Trophoblast cell (in vitro differentiated cells and primary cell): ENCODE results near the gene CCDC6.

Source experiments
- DNase-seq, 2 donors: peaks; one replicate each; pipeline ENCODE4 v3.0.0-alpha.2; 2016
- H2AFZ ChIP-seq: 2 replicates; pipeline ENCODE4 v1.6.1; 2013; ENCODE audit warnings: low read length, moderate library complexity, mild to moderate bottlenecking; ENCODE audit not compliant: insufficient read depth, poor library complexity
- H2AK5ac ChIP-seq: 2 replicates; pipeline ENCODE4 v1.6.1; 2013; ENCODE audit warnings: mild to moderate bottlenecking, low read length
- H2BK120ac ChIP-seq: 2 replicates; pipeline ENCODE4 v1.6.1; 2013; ENCODE audit warnings: low read length, mild to moderate bottlenecking, moderate library complexity; ENCODE audit not compliant: insufficient read depth, poor library complexity
- H2BK12ac ChIP-seq: 2 replicates; pipeline ENCODE4 v1.6.1; 2013; ENCODE audit warnings: mild to moderate bottlenecking, low read length, moderate library complexity
- H2BK5ac ChIP-seq: 2 replicates; pipeline ENCODE4 v1.6.1; 2013; ENCODE audit warnings: low read length, low read depth, moderate library complexity, mild to moderate bottlenecking; ENCODE audit not compliant: poor library complexity
- H3K14ac ChIP-seq: 2 replicates; pipeline ENCODE4 v1.6.1; 2013; ENCODE audit warnings: mild to moderate bottlenecking, low read length
- H3K18ac ChIP-seq: 2 replicates; pipeline ENCODE4 v1.6.1; 2013; ENCODE audit warnings: mild to moderate bottlenecking, low read length
- H3K23ac ChIP-seq: 2 replicates; pipeline ENCODE4 v1.6.1; 2013; ENCODE audit warnings: low read length
- H3K27ac ChIP-seq: 2 replicates; pipeline ENCODE4 v1.5.1; 2013; ENCODE audit warnings: low read depth, mild to moderate bottlenecking, inconsistent platforms, low read length, moderate library complexity
- H3K27me3 ChIP-seq: 2 replicates; pipeline ENCODE4 v1.6.1; 2013; ENCODE audit warnings: inconsistent platforms, mild to moderate bottlenecking, low read length, moderate library complexity; ENCODE audit not compliant: insufficient read depth
- H3K36me3 ChIP-seq, 2 experiments: 1 replicate in 1 of 2; 2 replicates in 1 of 2; pipeline ENCODE4 v1.6.1; 2013; ENCODE audit warnings: low read length in 2 of 2, mild to moderate bottlenecking in 2 of 2, moderate library complexity in 1 of 2; ENCODE audit not compliant: insufficient read depth in 2 of 2, control insufficient read depth in 1 of 2
- H3K4ac ChIP-seq: 2 replicates; pipeline ENCODE4 v1.6.1; 2013; ENCODE audit warnings: low read depth, mild to moderate bottlenecking, low read length, moderate library complexity
- H3K4me1 ChIP-seq, 2 experiments: 1 replicate in 1 of 2; 2 replicates in 1 of 2; pipeline ENCODE4 v1.6.1; 2013; ENCODE audit warnings: low read length in 2 of 2, mild to moderate bottlenecking in 2 of 2, moderate library complexity in 1 of 2; ENCODE audit not compliant: insufficient read depth in 2 of 2, control insufficient read depth in 1 of 2
- H3K4me2 ChIP-seq: 2 replicates; pipeline ENCODE4 v1.6.1; 2013; ENCODE audit warnings: inconsistent platforms, mild to moderate bottlenecking, low read length, moderate library complexity
- H3K4me3 ChIP-seq: 2 replicates; pipeline ENCODE4 v1.5.1; 2013; ENCODE audit warnings: mild to moderate bottlenecking, low read depth, low read length, inconsistent platforms
- H3K79me1 ChIP-seq: one replicate; pipeline ENCODE4 v1.6.1; 2013; ENCODE audit warnings: low read length
- H3K79me2 ChIP-seq: 2 replicates; pipeline ENCODE4 v1.6.1; 2013; ENCODE audit warnings: low read length, mild to moderate bottlenecking; ENCODE audit not compliant: control insufficient read depth, insufficient read depth, poor library complexity
- H3K9ac ChIP-seq: 2 replicates; pipeline ENCODE4 v1.6.1; 2013; ENCODE audit warnings: mild to moderate bottlenecking, low read length
- H3K9me3 ChIP-seq: 2 replicates; pipeline ENCODE4 v1.6.1; 2013; ENCODE audit warnings: low read depth, mild to moderate bottlenecking, control low read depth, inconsistent platforms, low read length; ENCODE audit not compliant: insufficient read depth
- H4K12ac ChIP-seq: 2 replicates; pipeline ENCODE4 v1.6.1; 2013; ENCODE audit warnings: low read depth, mild to moderate bottlenecking, low read length, moderate library complexity
- H4K8ac ChIP-seq: 2 replicates; pipeline ENCODE4 v1.6.1; 2013; ENCODE audit warnings: low read depth, mild to moderate bottlenecking, low read length, moderate library complexity
- H4K91ac ChIP-seq: one replicate; pipeline ENCODE4 v1.6.1; 2013; ENCODE audit warnings: low read depth, mild to moderate bottlenecking, low read length, moderate library complexity
- WGBS: extraction: QIAGEN DNeasy Blood & Tissue Kit; methylation state at CpG from one replicate; pipeline ENCODE4 v1.1.7; 2013; ENCODE audit warnings: missing lambda C conversion rate; ENCODE audit not compliant: insufficient read length, insufficient coverage; ENCODE audit errors: extremely low coverage; 5-methylcytosine and 5-hydroxymethylcytosine counted together

CCDC6 gene

DNA sequence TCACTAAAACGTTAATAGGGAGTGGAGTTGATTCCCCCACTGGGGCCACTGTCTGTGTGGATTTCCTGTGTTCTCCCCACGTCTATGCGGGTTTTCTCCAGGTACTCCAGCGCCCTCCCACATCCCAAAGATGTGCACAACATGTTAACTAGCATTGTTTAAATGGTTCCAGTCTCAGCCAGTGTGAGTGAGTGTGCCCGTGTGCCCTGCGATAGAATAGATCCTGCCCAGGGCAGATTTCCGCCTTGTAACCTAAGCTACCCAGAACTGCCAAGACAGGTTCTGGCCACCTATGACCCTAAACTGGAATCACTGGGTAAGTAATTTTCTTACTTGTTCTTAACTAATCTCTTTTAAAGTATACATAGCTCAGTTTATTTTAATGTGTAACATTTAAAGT lies 58.5 kb downstream of the CCDC6 start:
- H3K36me3 ChIP-seq = peaks cover 5% of the 10 kb centered on the region in 2 experiments
- no peak overlapping the region for H4K91ac ChIP-seq
- no peak overlapping the region for H3K18ac ChIP-seq
- no peak overlapping the region for H3K4ac ChIP-seq
- no CpG with 5 or more reads among the region's 7 CpGs for WGBS
- no peaks in the 10 kb centered on the region for H3K27me3 ChIP-seq
- H3K27ac ChIP-seq = no peak overlapping the region
- no peak overlapping the region for H2BK5ac ChIP-seq
- no peak overlapping the region for H3K4me3 ChIP-seq
- H2BK12ac ChIP-seq = no peak overlapping the region
- no peaks in the 10 kb centered on the region for H3K4me1 ChIP-seq
- no peak for DNase-seq
- H4K8ac ChIP-seq = no peak overlapping the region
- no peak overlapping the region for H3K23ac ChIP-seq
- no peak overlapping the region for H2BK120ac ChIP-seq
- H2AFZ ChIP-seq = no peak overlapping the region
- no peaks in the 10 kb centered on the region for H3K79me2 ChIP-seq
- no peak overlapping the region for H3K4me2 ChIP-seq
- no peak overlapping the region for H4K12ac ChIP-seq
- H3K14ac ChIP-seq = no peak overlapping the region
- H2AK5ac ChIP-seq = no peak overlapping the region
- no peaks in the 10 kb centered on the region for H3K9me3 ChIP-seq
- no peaks in the 10 kb centered on the region for H3K79me1 ChIP-seq
- no peak overlapping the region for H3K9ac ChIP-seq

DNA sequence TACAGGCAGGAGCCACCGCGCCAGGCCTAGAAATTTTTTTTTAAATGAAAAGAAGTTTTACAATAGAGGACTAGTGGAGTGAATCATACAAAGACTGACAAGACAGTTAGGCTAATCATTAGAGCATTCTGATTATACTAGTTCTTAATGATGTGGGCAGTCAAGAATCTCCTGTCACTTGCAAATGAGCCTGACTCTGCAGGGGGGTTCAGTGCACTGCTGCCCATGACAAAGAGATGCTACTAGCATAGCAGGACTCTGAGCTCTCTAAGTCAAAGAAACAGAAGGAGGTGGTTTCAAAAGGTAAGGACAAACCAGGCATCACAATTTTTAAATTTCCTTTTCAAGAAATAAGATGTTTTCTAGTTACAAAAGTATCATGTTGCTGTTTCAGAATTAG lies 59.0 kb downstream of the CCDC6 start:
- no CpG with 5 or more reads among the region's 2 CpGs for WGBS
- Histone ChIP-seq H2BK5ac (no peak overlapping the region), H4K8ac (no peak overlapping the region), H3K4me1 (no peaks in the 10 kb centered on the region), H3K9me3 (no peaks in the 10 kb centered on the region), H3K36me3 (peaks cover 5 to 8% of the 10 kb centered on the region in 2 experiments), H4K12ac (no peak overlapping the region), H3K79me2 (no peaks in the 10 kb centered on the region), H3K14ac (no peak overlapping the region), H3K18ac (no peak overlapping the region), H3K79me1 (no peaks in the 10 kb centered on the region), H3K27ac (no peak overlapping the region), H3K4me2 (no peak overlapping the region), H2AK5ac (no peak overlapping the region), H3K23ac (no peak overlapping the region), H2BK120ac (no peak overlapping the region), H3K27me3 (no peaks in the 10 kb centered on the region), H3K4ac (no peak overlapping the region), H4K91ac (no peak overlapping the region), H3K9ac (no peak overlapping the region), H2BK12ac (no peak overlapping the region), H3K4me3 (no peak overlapping the region), H2AFZ (no peak overlapping the region)
- no peak for DNase-seq

DNA sequence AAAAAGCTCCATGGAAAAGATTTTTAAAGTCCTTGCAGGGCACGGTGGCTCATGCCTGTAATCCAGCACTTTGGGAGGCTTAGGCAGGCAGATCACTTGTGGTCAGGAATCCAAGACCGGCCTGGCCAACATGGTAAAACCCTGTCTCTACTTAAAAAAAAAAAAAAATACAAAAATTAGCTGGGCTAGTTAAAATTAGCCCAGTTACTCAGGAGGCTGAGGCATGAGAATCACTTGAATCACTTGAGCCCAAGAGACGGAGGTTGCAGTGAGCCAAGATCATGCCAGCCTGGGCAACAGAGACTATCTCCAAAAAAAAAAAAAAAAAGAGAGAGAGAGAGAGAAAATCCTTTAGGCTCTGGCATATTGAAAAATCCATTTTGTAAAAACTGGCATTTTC lies 61.9 kb downstream of the CCDC6 start:
- Histone ChIP-seq H3K4ac (no peak overlapping the region), H2BK120ac (no peak overlapping the region), H3K9me3 (no peaks in the 10 kb centered on the region), H4K12ac (no peak overlapping the region), H2AFZ (no peak overlapping the region), H3K79me1 (no peaks in the 10 kb centered on the region), H3K23ac (no peak overlapping the region), H4K8ac (no peak overlapping the region), H3K4me2 (no peak overlapping the region), H3K27me3 (no peaks in the 10 kb centered on the region), H2BK5ac (no peak overlapping the region), H3K27ac (no peak overlapping the region), H3K9ac (no peak overlapping the region), H3K36me3 (peaks cover 5 to 16% of the 10 kb centered on the region in 2 experiments), H3K4me1 (no peaks in the 10 kb centered on the region), H3K79me2 (no peaks in the 10 kb centered on the region), H4K91ac (no peak overlapping the region), H3K18ac (no peak overlapping the region), H3K14ac (no peak overlapping the region), H2BK12ac (no peak overlapping the region), H3K4me3 (no peak overlapping the region), H2AK5ac (no peak overlapping the region)
- WGBS = no CpG with 5 or more reads among the region's 3 CpGs
- no peak for DNase-seq

DNA sequence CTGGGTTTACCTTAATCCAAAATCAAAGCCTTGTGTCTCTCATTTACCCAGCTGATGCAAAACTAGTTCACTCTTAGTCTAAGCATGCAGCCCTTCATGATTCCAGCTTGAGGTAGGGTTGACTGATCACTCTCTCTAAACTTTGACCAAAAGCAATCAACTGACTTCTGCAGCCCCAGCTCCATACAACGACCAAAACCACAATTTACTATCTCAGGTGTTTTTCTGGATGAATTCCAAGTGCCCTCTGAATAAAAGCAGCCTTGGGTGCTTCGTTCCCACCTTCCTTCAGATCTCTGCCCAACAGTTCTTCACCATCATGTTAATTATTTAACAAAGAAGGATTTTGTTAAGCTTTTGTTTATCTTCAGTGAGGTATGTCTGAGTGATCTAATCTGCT lies 62.6 kb downstream of the CCDC6 start:
- Histone ChIP-seq H3K79me1 (no peaks in the 10 kb centered on the region), H3K14ac (no peak overlapping the region), H2AK5ac (no peak overlapping the region), H3K9me3 (no peaks in the 10 kb centered on the region), H3K4me2 (no peak overlapping the region), H3K18ac (no peak overlapping the region), H3K4ac (no peak overlapping the region), H3K9ac (no peak overlapping the region), H4K91ac (no peak overlapping the region), H2BK120ac (no peak overlapping the region), H3K4me1 (no peaks in the 10 kb centered on the region), H4K8ac (no peak overlapping the region), H2BK12ac (no peak overlapping the region), H2AFZ (no peak overlapping the region), H4K12ac (no peak overlapping the region), H3K36me3 (peaks cover 3 to 16% of the 10 kb centered on the region in 2 experiments), H3K79me2 (no peaks in the 10 kb centered on the region), H2BK5ac (no peak overlapping the region), H3K27me3 (no peaks in the 10 kb centered on the region), H3K27ac (no peak overlapping the region), H3K23ac (no peak overlapping the region), H3K4me3 (no peak overlapping the region)
- DNase-seq = no peak
- WGBS = no CpG with 5 or more reads among the region's 2 CpGs
